NCI-H1930 (cell line): ENCODE results near the gene DYRK2.

Experiments
- DNase-seq, 2 experiments: peaks; one replicate each; lab custom pipeline; 2025; lab: John Stamatoyannopoulos, UW

DYRK2 gene

GRCh38 chr12:67646775-67647174, 1.8 kb upstream of the DYRK2 start:
- no peak for DNase-seq

GRCh38 chr12:67647181-67647798, 1.3 kb upstream of the DYRK2 start:
- peak in 1 of 2 experiments; percentile 6 for DNase-seq

- peak; percentile 30 to 61 for DNase-seq
Measured at GRCh38 chr12:67647799-67648520, 585 bp upstream of the DYRK2 start.

- no peak for DNase-seq
Measured at GRCh38 chr12:67649261-67649569, 670 bp downstream of the DYRK2 start.

GRCh38 chr12:67649570-67650387, 1.2 kb downstream of the DYRK2 start:
- no peak for DNase-seq

GRCh38 chr12:67650388-67651131, 2.0 kb downstream of the DYRK2 start:
- no peak for DNase-seq

- DNase-seq = no peak
Measured at GRCh38 chr12:67651132-67651695, 2.7 kb downstream of the DYRK2 start.

GRCh38 chr12:67655829-67656228, 7.3 kb downstream of the DYRK2 start:
- DNase-seq = no peak

GRCh38 chr12:67656251-67656650, 7.7 kb downstream of the DYRK2 start:
- DNase-seq = no peak

GRCh38 chr12:67658486-67658885, 9.9 kb downstream of the DYRK2 start:
- no peak for DNase-seq

- DNase-seq = no peak
Measured at GRCh38 chr12:67659292-67659691, 10.7 kb downstream of the DYRK2 start.

- DNase-seq = no peak
Measured at GRCh38 chr12:67661311-67662021, 12.9 kb downstream of the DYRK2 start.

GRCh38 chr12:67662910-67663538, 14.5 kb downstream of the DYRK2 start:
- DNase-seq = no peak

GRCh38 chr12:67664171-67664570, 15.6 kb downstream of the DYRK2 start:
- DNase-seq = no peak

GRCh38 chr12:67665679-67666078, 17.1 kb downstream of the DYRK2 start:
- no peak for DNase-seq

GRCh38 chr12:67666605-67667004, 18.1 kb downstream of the DYRK2 start:
- no peak for DNase-seq

GRCh38 chr12:67667276-67668073, 18.9 kb downstream of the DYRK2 start:
- no peak for DNase-seq

- no peak for DNase-seq
Measured at GRCh38 chr12:67669217-67669933, 20.8 kb downstream of the DYRK2 start.

- DNase-seq = no peak
Measured at GRCh38 chr12:67669934-67670631, 21.5 kb downstream of the DYRK2 start.
